Stimulated activated CD8-positive, alpha-beta memory T cell treated with anti-CD3 and anti-CD28 coated beads, Interleukin-15, amount 100 ng/mL, for 24 hours (primary cell): ENCODE data around the gene TTYH1.
A peak's percentile ranks its signal among the peaks of the same experiment; 100 is the strongest.
"Not testable (repeated sequence)": the region's sequence is repeated elsewhere in the genome, so short reads cannot be mapped to it uniquely, and the experiment has no call there.

ENCODE experiments used
- DNase-seq: peaks from one replicate; pipeline ENCODE4 v3.0.0-alpha.2; 2020; ENCODE audit warnings: low read depth

Gene TTYH1

GRCh38 chr19:54461210-54461609 is 45.9 kb downstream of the TTYH1 start:
- DNase-seq, result no peak

- DNase-seq, result no peak
These were observed 46.3 kb downstream of the TTYH1 start for GRCh38 chr19:54461613-54462012.

GRCh38 chr19:54462047-54462654 is 46.9 kb downstream of the TTYH1 start:
- DNase-seq, result no peak

- DNase-seq, result peak; percentile 34
These were observed 47.6 kb downstream of the TTYH1 start for GRCh38 chr19:54462655-54463530.

GRCh38 chr19:54463531-54464043 is 48.3 kb downstream of the TTYH1 start, which contains the start of gene LENG9:
TSS of gene LENG9 (minus strand) at chr19:54463778. CDS start at chr19:54463526, 252 bp downstream.
- DNase-seq, result peak; percentile 81

GRCh38 chr19:54464044-54464629 is 48.9 kb downstream of the TTYH1 start:
- DNase-seq, result peak; percentile 45

GRCh38 chr19:54464630-54465425 is 49.6 kb downstream of the TTYH1 start:
- DNase-seq, result peak; percentile 45

- DNase-seq, result no peak
These were observed 50.3 kb downstream of the TTYH1 start for GRCh38 chr19:54465426-54466109.

- not testable (repeated sequence) for DNase-seq
These were observed 50.8 kb downstream of the TTYH1 start for GRCh38 chr19:54466110-54466480.

- DNase-seq, result no peak
These were observed 54.3 kb downstream of the TTYH1 start for GRCh38 chr19:54469496-54469934.

GRCh38 chr19:54470276-54470887 is 55.1 kb downstream of the TTYH1 start:
- DNase-seq, result no peak

- no peak for DNase-seq
These were observed 55.9 kb downstream of the TTYH1 start for GRCh38 chr19:54470991-54471782.

GRCh38 chr19:54473071-54473891 is 58.0 kb downstream of the TTYH1 start, which contains the start of gene CDC42EP5:
TSS of gene CDC42EP5 (minus strand) at chr19:54473296. CDS start at chr19:54465547, 7,749 bp downstream.
- DNase-seq, result no peak

GRCh38 chr19:54473892-54474372 is 58.7 kb downstream of the TTYH1 start:
- no peak for DNase-seq

GRCh38 chr19:54475706-54476105 is 60.4 kb downstream of the TTYH1 start:
- DNase-seq, result no peak

GRCh38 chr19:54477650-54478049 is 62.4 kb downstream of the TTYH1 start:
- no peak for DNase-seq

- no peak for DNase-seq
These were observed 63.5 kb downstream of the TTYH1 start for GRCh38 chr19:54478677-54479266.

GRCh38 chr19:54480051-54480450 is 64.8 kb downstream of the TTYH1 start:
- DNase-seq, result no peak
